HL-60 (cell line): ENCODE results near the gene TBL1X.

Source experiments
- CTCF ChIP-seq: IDR thresholded peaks from one replicate; pipeline ENCODE4 v1.5.1; 2011; ENCODE audit warnings: low read length, control low read depth, inconsistent platforms; ENCODE audit not compliant: insufficient read depth
- GABPA ChIP-seq: IDR thresholded peaks from 2 replicates; pipeline ENCODE4 v1.6.1; 2012; ENCODE audit warnings: low read depth

- TF ChIP-seq GABPA: no peak
- TF ChIP-seq CTCF: no peak
Observed at GRCh38 chrX:9683350-9683749, 218.5 kb downstream of the TBL1X start.
